Left forelimb (tissue), 1 donor: Measurements from ENCODE around the gene ATP8B1.
"Not testable (repeated sequence)": the region's sequence is repeated elsewhere in the genome, so short reads cannot be mapped to it uniquely, and the experiment has no call there.

ENCODE experiments used
- DNase-seq: peaks from one replicate; pipeline ENCODE4 v3.0.0-alpha.2; 2018; ENCODE audit warnings: low spot score

The ATP8B1 gene

DNA sequence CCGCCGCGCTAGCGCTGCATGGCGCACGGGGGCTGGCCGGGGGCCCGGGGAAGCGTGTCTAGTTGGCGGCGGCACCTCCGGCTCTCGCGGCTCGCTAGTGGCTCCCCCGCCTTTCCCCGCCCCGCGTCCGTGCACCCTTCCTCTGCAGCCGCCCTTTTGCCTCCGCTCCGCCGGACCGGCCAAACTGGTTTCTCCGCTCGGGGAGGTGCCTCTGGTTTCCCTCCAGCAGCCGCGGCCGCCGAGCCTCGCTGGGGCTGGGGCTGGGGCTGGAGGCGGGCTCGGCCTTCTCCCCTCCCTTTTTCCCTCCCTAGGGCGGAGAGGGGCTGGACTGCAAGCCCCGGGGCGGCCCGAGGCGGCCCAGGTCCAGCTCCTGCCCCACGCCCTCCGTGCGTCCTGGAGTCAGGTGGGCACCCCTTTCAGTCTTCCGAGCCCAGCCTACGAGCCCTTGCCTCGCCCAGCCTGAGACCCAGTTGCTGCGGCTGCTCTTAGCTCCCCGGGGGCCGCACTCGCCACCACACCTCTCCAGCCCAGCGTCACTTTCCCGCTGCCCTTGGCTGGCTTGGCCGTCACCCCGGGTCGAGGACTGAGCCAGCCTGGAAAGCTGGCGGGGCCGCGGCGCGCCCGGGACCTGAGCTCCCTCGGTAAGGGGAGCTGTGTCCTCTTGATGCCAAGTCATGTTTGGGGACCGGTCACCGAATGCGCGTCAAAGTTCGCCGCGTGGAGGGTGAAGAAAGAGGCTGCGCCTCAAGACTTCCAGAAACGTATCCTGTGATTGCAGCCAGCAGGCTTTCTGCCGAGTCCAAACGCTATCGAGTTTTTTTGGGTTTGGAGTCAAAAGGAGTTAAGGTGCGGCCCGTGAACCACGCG lies at the start of gene ATP8B1:
TSS of gene ATP8B1 (minus strand) at position 213 of the 867 bp plus-strand sequence. CDS start 71,508 bp downstream, outside the sequence.
- peak; percentile 77 for DNase-seq

DNA sequence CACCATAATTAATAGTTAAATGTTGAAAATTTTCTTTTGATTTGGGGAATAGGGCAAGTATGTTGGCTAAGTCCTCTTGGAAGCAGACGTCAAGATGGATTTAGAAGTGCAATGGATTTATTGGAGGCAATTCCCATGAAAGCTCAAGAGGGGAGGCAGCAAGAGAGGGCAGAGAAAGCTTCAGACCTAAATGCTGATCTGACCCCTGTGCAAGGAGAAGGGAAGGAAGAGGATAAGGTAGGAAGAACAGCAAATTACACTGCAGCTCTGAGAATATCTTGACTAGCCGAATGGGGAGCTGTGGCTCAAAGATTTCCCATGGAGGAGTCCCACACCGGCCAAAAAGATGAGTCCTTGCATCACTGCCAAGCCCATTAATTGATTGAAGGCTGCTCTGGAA lies 46.9 kb upstream of the ATP8B1 start:
- no peak for DNase-seq

DNA sequence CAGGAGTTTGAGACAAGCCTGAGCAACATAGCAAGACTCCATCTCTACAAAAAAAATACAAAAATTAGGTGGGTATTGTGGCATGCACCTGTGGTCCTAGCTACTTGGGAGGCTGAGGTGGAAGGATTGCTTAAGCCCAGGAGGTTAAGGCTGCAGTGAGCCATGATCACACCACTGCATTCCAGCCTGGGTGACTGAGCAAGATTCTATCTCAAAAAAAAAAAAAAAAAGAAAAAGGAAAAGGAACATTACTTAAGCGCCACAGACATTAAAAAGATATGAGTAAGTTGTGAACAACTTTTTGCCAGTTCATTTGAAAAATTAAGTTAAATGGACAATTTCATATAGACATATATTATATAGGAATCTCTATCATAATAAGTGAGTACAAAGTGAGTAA lies 45.3 kb upstream of the ATP8B1 start:
- not testable (repeated sequence) for DNase-seq

DNA sequence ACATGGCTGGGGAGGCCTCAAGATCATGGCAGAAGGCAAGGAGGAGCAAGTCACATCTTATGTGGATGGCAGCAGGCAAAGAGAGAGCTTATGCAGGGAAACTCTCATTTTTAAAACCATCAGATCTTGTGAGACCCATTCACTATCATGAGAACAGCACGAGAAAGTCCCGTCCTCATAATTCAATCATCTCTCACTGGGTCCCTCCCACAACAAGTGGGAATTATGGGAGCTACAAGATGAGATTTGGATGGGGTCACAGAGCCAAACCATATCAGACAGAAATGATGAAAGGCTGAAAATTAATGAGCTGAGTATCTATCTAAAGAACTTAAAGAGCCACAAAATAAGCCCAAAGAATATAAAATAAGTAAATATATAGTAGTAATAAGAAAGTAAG lies 44.3 kb upstream of the ATP8B1 start:
- not testable (repeated sequence) for DNase-seq

DNA sequence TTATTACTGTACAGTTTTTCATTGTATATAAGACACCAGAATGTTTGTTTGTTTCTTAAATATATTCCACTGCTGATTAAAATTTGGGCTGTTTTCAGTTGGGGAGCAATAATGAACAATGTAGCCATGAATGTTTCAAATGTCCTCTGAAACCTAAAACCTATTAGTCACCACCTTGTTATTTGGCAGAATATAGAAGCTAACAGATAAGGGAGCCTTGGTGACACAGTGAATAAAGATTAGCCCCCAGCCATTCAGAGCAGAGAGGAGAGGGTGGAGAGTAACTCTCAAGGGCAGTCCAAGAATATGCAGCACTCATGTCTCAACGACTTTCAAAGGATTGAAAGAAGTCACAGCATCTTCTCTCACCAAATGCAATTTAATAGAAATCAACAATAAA lies 43.1 kb upstream of the ATP8B1 start:
- no peak for DNase-seq

DNA sequence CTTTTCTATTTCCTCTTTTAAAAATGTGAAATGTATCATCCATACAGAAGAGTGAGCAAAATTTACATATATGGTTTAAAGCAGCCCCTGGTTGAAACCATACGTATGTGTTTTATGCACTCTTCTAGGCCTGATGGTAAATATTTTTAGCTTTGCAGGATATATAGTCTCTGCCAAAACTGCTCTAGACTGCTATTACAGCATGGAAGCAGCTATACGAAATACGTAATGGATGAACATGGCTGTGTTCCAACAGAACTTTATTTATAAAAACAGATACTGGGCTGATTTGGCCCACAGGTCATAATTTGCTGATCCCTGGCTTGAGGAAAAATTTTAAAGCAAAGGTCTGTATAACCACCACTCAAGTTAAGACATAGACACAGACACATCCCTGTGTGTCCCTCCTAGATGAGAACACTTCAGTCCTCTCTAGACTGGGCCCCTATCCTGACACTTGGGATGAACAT lies 42.5 kb upstream of the ATP8B1 start:
- DNase-seq: no peak

DNA sequence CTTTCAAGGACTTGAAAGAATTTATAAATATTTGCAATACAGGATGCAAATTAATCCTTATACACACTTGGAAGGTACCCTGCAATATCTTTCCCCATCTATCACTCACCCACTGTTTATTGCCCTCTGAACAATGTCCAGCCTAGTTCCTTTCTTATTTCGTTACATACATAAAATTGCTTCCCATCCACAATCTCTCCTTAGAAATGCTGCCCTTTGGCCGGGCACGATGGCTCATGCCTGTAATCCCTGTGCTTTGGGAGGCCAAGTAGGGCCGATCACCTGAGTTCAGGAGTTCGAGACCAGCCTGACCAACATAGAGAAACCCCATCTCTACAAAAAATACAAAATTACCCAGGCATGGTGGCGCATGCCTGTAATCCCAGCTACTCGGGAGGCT lies 41.2 kb upstream of the ATP8B1 start:
- DNase-seq: no peak

DNA sequence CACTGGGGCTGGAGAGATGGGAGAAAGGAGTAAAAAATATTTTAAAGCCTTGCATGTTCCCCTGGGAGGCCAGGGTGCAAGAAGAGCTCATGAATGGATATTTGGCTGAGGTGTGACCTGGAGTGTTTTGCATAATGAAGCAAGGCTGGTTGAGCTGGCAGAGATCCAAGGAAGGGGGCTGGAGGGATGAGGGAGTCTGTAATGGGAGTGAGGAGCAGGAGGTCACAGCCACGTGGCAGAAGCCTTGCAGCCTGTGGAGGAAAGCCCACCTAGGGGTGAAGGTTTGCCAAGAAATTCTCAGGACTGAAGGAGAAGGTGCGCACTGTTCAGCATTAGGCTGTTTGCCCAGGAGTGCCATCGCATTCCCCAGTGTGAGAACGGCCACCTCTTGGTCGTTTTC lies 40.3 kb upstream of the ATP8B1 start:
- no peak for DNase-seq

DNA sequence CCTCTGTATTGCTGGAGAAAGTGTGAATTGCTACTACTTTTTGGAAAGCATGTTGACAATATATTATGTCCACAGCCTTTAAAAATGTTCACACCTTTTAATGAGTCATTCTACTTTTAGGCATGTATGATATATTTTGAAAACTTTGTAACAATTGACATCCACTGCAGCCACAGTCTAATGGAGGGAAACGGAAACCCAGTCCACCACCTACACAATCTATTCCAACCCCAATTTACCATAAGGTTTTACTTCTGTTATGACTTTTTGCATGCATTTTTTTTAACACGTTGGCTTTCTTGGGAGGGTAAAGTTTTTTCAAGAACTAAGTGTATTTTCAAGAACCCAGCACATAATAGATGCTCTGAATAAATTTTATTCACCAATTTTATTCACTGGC lies 38.5 kb upstream of the ATP8B1 start:
- no peak for DNase-seq

DNA sequence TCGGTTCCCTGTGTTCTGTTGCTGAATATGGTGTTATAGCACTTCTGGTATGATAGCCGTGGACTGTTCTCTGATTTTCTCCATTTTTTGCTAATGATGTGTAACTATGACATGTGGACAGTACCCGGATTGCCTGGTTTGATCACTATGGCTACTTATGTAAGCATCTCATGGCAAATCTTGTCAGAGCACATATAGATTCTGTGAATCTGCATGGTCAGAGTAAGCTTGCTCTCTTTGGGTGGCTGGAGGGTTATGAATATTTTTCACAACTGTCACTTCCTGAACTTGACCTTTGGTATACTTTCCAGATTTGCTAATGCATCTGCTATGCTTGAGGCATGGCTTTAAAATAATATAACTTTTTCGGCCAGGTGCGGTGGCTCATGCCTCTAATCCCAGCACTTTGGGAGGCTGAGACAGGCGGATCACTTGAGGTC lies 36.8 kb upstream of the ATP8B1 start:
- no peak for DNase-seq

DNA sequence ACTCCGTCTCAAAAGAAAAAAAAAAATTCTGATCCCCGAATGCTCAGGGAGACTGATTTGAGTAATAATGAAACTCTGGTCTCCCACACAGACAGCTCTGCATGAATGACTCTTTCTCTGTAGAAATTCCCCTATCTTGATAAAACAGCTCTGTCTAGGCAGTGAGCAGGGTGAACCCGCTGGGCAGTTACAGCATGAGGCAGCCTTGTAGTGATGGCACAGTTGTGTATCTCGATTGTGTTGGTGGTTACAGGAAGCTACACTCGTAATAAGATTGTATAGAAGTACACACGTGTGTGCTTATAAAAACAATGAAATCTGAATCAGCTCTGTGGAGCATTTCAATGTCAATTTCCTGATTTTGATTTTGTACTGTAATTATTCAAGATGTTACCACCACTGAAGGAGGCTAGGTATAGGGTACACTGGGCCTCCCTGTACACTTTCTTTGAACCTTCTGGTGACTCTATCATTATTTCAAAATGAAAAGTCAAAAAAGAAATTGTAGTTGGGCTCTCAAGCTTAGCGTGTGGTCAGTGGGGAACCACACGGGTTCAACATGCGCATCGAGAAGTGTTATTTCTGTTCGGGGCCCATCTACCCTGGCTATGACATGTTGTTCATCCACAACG lies 34.9 kb upstream of the ATP8B1 start:
- DNase-seq: no peak

DNA sequence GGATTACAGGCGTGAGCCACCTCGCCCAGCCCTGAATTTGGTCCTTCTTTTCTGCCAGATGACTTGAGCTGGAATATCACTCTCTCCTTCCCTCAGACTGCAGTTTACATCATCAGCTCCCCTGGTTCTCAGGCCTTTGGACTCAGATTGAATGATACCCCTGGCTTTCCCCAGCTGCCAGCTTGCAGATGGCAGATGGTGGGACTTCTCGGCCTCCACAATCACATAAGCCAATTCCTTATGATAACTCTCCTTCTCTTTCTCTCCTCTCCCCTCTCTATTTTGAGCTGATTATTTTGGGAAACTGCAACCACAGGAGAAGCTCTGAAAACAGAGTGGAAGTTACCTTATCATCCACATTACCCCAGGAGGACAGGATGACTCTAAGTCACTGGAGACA lies 33.4 kb upstream of the ATP8B1 start:
- no peak for DNase-seq

DNA sequence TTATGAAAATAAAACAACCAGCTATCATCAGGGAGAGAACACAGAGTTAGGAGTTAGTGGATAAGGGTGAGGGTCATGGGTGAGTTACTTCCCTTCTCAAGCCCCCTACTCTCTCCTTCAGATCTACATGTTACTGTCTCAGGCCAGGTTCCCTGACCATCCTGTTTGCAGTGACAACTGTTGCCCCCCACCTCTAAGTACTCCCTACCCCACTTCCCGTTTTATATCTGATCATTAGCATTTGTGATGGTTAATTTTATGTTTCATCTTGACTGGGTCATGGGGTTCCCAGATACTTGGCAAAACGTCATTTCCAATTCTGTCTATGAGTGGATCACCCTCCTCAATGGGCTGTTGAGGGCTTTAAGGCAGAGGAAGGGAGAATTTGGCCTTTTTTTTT lies 32.8 kb upstream of the ATP8B1 start:
- no peak for DNase-seq

DNA sequence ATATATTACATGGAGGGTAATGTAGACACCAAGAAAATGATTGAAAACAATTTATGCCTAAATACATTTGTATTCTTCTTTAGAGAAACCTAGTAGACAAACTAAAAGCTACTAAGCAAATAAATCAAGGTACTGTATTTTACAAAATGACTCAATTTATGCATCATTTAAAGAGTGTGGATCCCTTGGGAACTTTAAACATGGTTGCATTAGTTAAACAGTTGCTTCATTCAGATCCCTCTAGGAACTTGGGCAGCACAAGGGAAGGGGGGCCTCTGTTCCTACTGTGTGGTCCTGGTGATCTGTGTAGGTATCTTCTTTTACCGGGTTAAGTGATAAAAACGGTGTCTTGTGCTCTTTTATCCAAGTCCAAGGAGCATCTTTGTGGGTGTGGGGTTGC lies 31.5 kb upstream of the ATP8B1 start:
- no peak for DNase-seq

DNA sequence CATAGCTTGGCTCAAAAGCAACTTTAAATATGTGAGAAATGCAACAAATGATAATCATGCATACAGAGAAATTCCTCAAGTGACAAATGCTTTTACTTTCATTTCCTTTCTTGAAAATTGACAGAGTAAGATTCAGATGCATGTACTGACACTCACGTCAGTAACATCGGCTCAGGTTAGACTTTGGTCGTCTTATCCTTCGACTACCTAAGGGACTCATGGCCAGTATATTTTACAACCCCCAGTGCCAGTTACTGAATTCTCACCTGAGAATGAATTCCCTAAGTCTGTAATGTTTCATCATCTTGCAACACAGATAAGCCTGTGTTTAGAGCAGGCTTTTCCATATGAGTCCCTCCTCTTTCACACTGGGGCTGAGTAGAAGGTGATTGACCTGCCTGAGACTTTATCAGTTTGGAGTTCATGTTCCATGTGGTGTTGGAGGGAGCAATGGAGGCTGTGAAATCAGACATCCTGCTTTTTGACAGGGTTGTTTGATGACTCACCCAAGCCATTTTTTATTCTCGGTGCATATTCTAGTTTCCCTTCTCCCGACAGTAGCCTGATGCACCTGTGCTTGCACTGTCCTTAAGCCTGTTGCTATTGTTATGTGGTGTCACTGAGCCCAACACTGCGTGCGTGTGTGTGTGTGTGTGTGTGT lies 30.5 kb upstream of the ATP8B1 start:
- no peak for DNase-seq

DNA sequence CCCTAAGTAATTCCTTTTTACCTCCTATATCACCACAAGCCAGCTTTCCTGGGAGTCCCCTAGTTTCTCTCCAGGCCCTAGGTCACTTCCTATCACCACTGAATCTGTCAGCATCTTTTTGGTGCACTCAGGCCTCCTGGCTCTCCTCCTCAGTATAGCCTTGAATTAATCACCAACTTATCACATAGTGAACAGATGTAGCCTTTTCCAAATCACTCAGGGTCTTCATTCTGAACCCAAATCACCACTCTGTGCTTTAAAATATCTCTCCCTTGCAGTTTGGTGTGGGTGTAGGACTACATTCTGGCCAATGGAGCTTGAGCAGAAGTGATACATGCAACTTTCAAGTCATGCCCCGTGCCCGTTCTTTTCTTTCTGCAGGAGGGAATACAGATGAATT lies 29.6 kb upstream of the ATP8B1 start:
- no peak for DNase-seq

DNA sequence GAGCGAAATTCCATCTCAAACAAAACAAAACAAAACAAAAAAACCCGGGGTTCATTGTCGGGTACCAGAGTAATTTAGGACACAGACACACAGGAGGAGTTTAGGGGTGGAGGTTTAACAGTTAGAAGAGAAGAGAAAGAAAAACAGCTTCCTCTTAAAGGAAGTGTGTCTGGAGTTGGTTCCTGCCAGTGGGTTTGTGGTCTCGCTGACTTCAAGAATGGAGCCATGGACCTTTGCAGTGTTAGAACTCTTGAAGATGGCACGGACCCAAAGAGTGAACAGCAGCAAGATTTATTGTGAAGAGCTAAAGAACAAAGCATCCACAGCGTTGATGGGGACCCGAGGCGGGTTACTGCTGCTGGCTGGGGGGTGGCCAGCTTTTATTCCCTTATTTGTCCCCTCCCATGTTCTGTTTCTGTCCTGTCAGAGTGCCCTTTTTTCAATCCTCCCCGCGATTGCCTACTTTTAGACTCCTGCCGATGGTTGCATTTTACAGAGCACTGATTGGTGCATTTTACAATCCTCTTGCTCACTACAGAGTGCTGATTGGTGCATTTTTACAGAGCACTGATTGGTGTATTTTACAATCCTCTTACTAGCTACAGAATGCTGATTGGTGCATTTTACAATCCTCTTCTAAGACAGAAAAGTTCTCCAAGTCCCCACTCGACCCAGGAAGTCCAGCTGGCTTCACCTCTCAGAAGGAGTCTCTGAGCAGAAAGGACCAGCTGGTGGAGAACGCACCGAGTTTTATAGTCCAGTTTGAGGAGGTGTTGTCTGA lies 28.7 kb upstream of the ATP8B1 start:
- no peak for DNase-seq

DNA sequence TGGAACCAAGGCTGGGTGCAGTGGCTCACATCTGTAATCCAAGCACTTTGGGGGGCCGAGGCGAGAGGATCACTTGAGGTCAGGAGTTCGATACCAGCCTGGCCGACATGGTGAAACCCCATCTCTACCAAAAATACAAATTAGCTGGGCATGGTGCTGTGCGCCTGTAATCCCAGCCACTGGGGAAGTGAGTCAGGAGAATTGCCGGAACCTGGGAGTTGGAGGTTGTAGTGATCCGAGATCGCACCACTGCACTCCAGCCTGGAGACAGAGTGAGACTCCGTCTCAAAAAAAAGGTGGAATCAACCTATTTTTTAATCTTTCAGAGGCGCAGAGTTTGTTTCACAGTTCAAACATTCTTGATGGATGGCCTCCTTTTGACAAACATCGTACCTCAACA lies 24.5 kb upstream of the ATP8B1 start:
- DNase-seq: no peak

DNA sequence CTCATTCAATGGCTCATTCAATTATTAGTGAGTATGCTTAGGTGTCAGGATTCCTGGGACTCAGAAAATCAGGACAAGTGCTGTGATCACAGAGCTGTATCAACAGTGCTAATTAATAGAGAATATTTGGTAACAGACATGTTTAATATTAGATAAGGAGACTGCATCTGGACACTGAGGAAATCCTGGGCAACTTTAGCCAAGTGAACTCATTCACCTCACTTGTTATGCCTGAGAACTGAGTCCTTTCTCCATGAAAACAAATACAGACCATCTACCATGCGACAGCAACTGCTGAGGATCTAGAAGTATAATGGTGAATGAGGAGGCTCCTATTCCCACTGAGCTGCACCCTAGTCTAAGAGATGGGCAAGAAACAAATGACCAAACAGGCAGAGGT lies 23.1 kb upstream of the ATP8B1 start:
- no peak for DNase-seq

DNA sequence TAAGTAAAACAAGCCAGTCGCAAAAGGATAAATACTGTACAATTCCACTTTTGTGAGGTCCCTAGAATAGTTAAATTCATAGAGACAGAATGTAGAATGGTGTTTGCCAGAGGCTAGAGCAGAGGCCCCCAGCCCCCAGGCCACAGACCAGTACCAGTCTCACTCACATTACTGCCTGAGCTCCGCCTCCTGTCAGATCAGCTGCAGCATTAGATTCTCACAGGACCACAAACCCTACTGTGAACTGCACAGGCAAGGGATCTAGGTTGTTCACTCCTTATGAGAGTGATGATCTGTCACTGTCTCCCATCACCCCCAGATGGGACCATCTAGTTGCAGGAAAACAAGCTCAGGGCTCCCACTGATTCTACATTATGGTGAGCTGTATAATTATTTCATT lies 17.5 kb upstream of the ATP8B1 start:
- DNase-seq: not testable (repeated sequence)

DNA sequence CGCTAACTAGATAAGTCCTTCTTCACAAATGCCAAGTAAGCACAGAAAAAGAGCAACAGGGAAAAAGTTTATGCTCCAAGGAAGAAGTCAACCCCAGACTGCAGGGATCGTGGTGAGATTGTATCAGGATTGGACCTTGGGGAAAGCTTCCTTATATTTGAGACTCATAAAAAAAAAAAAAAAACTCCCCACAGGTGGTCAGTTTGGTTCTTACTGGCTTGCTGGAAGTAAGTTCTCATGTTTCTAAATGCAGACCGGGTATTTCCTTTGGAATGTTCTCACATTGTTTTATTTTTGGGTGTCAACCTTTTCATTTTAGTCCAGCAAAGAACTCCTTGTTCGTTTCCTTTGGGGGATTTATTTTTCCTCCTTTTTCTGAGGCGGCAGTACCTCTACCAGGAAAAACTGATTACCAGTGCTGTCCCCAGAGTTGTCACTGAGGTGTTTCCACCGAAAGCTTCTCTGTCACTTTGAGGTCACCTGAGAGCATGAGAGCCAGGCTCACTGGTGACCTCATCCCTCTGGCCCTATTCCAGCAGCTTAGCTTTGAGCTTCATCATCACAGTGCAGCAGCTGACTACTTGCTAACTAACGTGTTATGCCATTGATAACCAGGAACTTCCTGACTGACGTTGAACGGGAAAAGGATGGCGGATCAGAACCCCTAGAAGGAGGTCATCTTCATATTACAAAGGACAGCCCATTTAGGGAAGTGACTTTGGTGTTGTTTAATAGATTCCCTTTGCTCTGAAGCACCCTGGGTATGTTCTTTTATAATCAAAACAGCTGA lies 16.8 kb upstream of the ATP8B1 start:
- no peak for DNase-seq
